A673 (cell line): ENCODE measurements around the gene NKD2. TPM values are rescaled to one million over a fixed set of nuclear protein-coding genes. Genes with fewer than 3 reads are reported as not detected.
"Not testable (repeated sequence)": the region's sequence is repeated elsewhere in the genome, so short reads cannot be mapped to it uniquely, and the experiment has no call there.

ENCODE experiments used
- BruUV-seq: library from RNA; stranded (reverse); fragments of 400-500 nt; replicated peaks from 2 replicates; lab custom pipeline; 2021; lab: Mats Ljungman, UMichigan
- CTCF ChIA-PET: fragments of 300-600 bp; sonication (Branson Sonifier 250); formaldehyde crosslinking; loops from one replicate; lab custom pipeline; 2022; ENCODE audit warnings: antibody characterized with exemption; lab: Charles Lee
- POLR2A ChIA-PET: fragments of 300-600 bp; sonication (Branson Sonifier 250); formaldehyde crosslinking; loops from one replicate; lab custom pipeline; 2022; ENCODE audit warnings: antibody characterized with exemption; ENCODE audit not compliant: low non-redundant PET; lab: Charles Lee
- DNase-seq: peaks from one replicate; pipeline ENCODE4 v3.0.0-alpha.2; 2015; ENCODE audit warnings: low spot score
- H3K27ac ChIP-seq: fragments of 200-600 bp; sonication (generic); 2 replicates; pipeline ENCODE4 v1.5.1; 2016; ENCODE audit warnings: mixed run types, low read depth, mild to moderate bottlenecking, mixed read lengths, antibody characterized with exemption, low read length; ENCODE audit not compliant: poor library complexity, severe bottlenecking
- H3K27me3 ChIP-seq: fragments of 200-600 bp; sonication (generic); replicated peaks from 2 replicates; pipeline ENCODE4 v1.6.1; 2017; ENCODE audit warnings: mixed run types, low read depth, mild to moderate bottlenecking, mixed read lengths, antibody characterized with exemption, low read length; ENCODE audit not compliant: insufficient read depth, poor library complexity
- H3K36me3 ChIP-seq: fragments of 200-600 bp; sonication (generic); 2 replicates; pipeline ENCODE4 v1.6.1; 2016; ENCODE audit warnings: mixed run types, mild to moderate bottlenecking, mixed read lengths, antibody characterized with exemption, low read length; ENCODE audit not compliant: insufficient read depth, poor library complexity, severe bottlenecking
- H3K4me1 ChIP-seq: fragments of 200-600 bp; sonication (generic); 2 replicates; pipeline ENCODE4 v1.6.1; 2017; ENCODE audit warnings: mixed run types, mild to moderate bottlenecking, mixed read lengths, antibody characterized with exemption, low read length; ENCODE audit not compliant: insufficient read depth, poor library complexity, severe bottlenecking
- H3K4me3 ChIP-seq: fragments of 200-600 bp; sonication (generic); 2 replicates; pipeline ENCODE4 v1.5.1; 2016; ENCODE audit warnings: low read depth, mixed run types, mild to moderate bottlenecking, mixed read lengths, low read length; ENCODE audit not compliant: poor library complexity, severe bottlenecking
- H3K9me3 ChIP-seq: fragments of 200-600 bp; sonication (generic); 2 replicates; pipeline ENCODE4 v1.6.1; 2016; ENCODE audit warnings: mixed run types, low read depth, mild to moderate bottlenecking, mixed read lengths, antibody characterized with exemption, low read length; ENCODE audit not compliant: poor library complexity, severe bottlenecking
- EZH2 ChIP-seq: fragments of 200-600 bp; sonication (generic); IDR thresholded peaks from 2 replicates; pipeline ENCODE4 v1.6.1; 2017; ENCODE audit warnings: borderline replicate concordance, low read depth, mild to moderate bottlenecking, mixed read lengths, antibody characterized with exemption, low read length; ENCODE audit not compliant: poor library complexity, severe bottlenecking
- intact Hi-C: fragments of 100-400 bp; cut with micrococcal nuclease; formaldehyde crosslinking; loops from one replicate; pipeline ENCODE4 v1.10.0; 2022; ENCODE audit not compliant: unreplicated experiment
- total RNA-seq: library from RNA; stranded (reverse); gene quantifications from 2 replicates; pipeline ENCODE4 v1.2.3, GENCODE V29; 2021
- TF ChIP-seq, protein P1 (sequence below): fragments of 300-800, 200-600 bp; sonication (generic); conservative IDR thresholded peaks from 2 replicates; pipeline ENCODE4 v1.5.1; 2017; ENCODE audit warnings: low read depth, mild to moderate bottlenecking, antibody characterized with exemption, low read length, moderate library complexity, mixed read lengths

Gene NKD2
- total RNA-seq, 1 experiment from 2014 or later = 23.5 TPM

DNA sequence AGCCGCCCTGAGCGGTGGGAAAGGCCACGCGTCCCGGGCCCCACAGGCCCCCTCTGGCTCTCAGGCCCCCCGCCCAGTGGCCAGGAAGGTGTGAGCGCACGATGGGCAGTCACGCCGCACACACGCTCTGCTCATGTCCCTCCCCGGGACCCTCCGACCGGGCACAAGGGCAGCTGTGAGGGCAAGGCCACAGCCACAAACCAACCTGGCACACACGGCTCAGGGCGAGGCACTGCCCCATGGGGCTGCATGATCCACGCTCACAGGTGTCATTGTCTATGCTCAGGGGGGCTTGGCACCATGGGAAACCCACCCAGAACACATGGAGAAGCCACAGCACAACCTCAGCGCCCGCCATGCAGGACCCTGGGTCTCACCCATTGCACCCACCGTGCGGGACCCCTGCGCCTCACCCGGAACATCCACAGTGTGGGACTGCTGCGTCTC is 52.0 kb downstream of the NKD2 start:
- Histone ChIP-seq H3K4me1 (no peaks in the 10 kb centered on the region), H3K27me3 (no peaks in the 10 kb centered on the region), H3K36me3 (no peaks in the 10 kb centered on the region), H3K27ac (no peak overlapping the region), H3K4me3 (no peak overlapping the region), H3K9me3 (no peaks in the 10 kb centered on the region)
- intact Hi-C loops = no loop called here
- no peak for DNase-seq
- POLR2A ChIA-PET = no interaction called here
- CTCF ChIA-PET = no interaction called here
- no peak for TF ChIP-seq EZH2
- TF ChIP-seq, protein P1, sequence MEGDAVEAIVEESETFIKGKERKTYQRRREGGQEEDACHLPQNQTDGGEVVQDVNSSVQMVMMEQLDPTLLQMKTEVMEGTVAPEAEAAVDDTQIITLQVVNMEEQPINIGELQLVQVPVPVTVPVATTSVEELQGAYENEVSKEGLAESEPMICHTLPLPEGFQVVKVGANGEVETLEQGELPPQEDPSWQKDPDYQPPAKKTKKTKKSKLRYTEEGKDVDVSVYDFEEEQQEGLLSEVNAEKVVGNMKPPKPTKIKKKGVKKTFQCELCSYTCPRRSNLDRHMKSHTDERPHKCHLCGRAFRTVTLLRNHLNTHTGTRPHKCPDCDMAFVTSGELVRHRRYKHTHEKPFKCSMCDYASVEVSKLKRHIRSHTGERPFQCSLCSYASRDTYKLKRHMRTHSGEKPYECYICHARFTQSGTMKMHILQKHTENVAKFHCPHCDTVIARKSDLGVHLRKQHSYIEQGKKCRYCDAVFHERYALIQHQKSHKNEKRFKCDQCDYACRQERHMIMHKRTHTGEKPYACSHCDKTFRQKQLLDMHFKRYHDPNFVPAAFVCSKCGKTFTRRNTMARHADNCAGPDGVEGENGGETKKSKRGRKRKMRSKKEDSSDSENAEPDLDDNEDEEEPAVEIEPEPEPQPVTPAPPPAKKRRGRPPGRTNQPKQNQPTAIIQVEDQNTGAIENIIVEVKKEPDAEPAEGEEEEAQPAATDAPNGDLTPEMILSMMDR = no peak
- no TSS peak for BruUV-seq

DNA sequence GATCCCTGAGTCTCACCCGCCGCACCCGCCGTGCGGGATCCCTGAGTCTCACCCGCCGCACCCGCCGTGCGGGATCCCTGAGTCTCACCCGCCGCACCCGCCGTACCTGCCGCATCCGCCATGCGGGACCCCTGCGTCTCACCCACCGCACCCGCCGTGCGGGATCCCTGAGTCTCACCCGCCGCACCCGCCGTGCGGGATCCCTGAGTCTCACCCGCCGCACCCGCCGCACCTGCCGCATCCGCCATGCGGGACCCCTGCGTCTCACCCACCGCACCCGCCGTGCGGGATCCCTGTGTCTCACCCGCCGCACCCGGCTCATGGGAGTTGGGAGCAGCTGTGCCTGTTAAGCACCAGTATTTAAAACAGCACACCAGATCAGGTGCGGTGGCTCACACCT is 52.7 kb downstream of the NKD2 start:
- H3K27ac ChIP-seq, H3K9me3 ChIP-seq, H3K4me1 ChIP-seq, BruUV-seq, H3K4me3 ChIP-seq, H3K27me3 ChIP-seq, CTCF ChIA-PET, DNase-seq, intact Hi-C loops, POLR2A ChIA-PET, H3K36me3 ChIP-seq: not testable (repeated sequence)

DNA sequence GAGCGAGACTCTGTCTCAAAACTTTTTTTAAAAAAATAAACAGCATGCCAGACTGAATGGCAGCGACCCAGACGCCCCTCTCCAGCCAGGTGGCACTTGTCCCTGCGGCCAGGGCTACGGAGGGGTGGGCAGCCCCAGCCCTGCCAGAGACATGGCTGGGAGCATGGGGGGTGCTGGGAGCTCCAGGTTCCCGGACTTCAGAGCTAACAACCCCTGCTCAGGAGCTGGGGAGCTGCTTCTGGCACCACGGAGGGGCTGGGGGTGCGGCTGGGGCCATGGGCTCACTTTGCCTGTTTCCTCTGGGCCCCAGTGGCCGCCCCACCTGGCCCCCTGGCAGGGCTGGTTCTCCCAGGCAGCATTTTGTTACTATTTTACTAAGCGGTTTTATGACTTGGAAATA is 53.3 kb downstream of the NKD2 start:
- TF ChIP-seq, protein P1 = no peak
- no peak for TF ChIP-seq EZH2
- POLR2A ChIA-PET = no interaction called here
- intact Hi-C loops = no loop called here
- Histone ChIP-seq H3K9me3 (no peaks in the 10 kb centered on the region), H3K36me3 (no peaks in the 10 kb centered on the region), H3K27ac (no peak overlapping the region), H3K4me3 (no peak overlapping the region), H3K4me1 (no peaks in the 10 kb centered on the region), H3K27me3 (no peaks in the 10 kb centered on the region)
- DNase-seq = no peak
- BruUV-seq = no TSS peak
- CTCF ChIA-PET = no interaction called here
